ENCODE data around the gene TPST1. TPM values are rescaled to one million over a fixed set of nuclear protein-coding genes. Genes with fewer than 3 reads are reported as not detected.
"Not testable (repeated sequence)": the region's sequence is repeated elsewhere in the genome, so short reads cannot be mapped to it uniquely, and the experiment has no call there.

The TPST1 gene
- total RNA-seq, 4 donors from 2014 or later: 1.4 to 3.7 (median 3.0) TPM

- intact Hi-C loops (cut with DNase I; ENCODE audit: low total_unique reads) (no loop called here), in situ Hi-C loops (cut with MboI; ENCODE audit: low sequenced_read_pairs in 4 of 4) (no loop called here)
- Histone ChIP-seq H3K36me3 (peaks cover 0 to 27% of the 10 kb centered on the region in 2 donors), H3K27ac (no peak overlapping the region), H3K4me3 (no peak overlapping the region), H3K9me3 (no peaks in the 10 kb centered on the region), H3K4me1 (no peaks in the 10 kb centered on the region), H3K27me3 (no peaks in the 10 kb centered on the region)
- DNase-seq (no peak), ATAC-seq (no peak)
- no peak for TF ChIP-seq POLR2A (IDR thresholded peaks at IDR 0.05)
- no peak for TF ChIP-seq CTCF (IDR thresholded peaks at IDR 0.05 in 4 of 5, conservative IDR thresholded peaks at IDR 0.05 in 1 of 5)
Observed at GRCh38 chr7:66380272-66380888, 175.2 kb downstream of the TPST1 start.

GRCh38 chr7:66382182-66382923 is 177.2 kb downstream of the TPST1 start:
- H3K27ac ChIP-seq; H3K4me1 ChIP-seq; DNase-seq; H3K9me3 ChIP-seq; intact Hi-C loops (cut with DNase I; ENCODE audit: low total_unique reads); H3K27me3 ChIP-seq; H3K4me3 ChIP-seq; in situ Hi-C loops (cut with MboI; ENCODE audit: low sequenced_read_pairs in 4 of 4); ATAC-seq: not testable (repeated sequence)
- peaks cover 0 to 27% of the 10 kb centered on the region in 2 donors for H3K36me3 ChIP-seq

- H3K27me3 ChIP-seq; H3K27ac ChIP-seq; DNase-seq; ATAC-seq; H3K4me3 ChIP-seq; in situ Hi-C loops (cut with MboI; ENCODE audit: low sequenced_read_pairs in 4 of 4); H3K9me3 ChIP-seq; intact Hi-C loops (cut with DNase I; ENCODE audit: low total_unique reads); H3K4me1 ChIP-seq: not testable (repeated sequence)
- peaks cover 0 to 16% of the 10 kb centered on the region in 2 donors for H3K36me3 ChIP-seq
Observed at GRCh38 chr7:66385191-66385905, 180.2 kb downstream of the TPST1 start.

GRCh38 chr7:66395128-66395571 is 190.0 kb downstream of the TPST1 start:
- in situ Hi-C loops (cut with MboI; ENCODE audit: low sequenced_read_pairs in 4 of 4); H3K9me3 ChIP-seq; intact Hi-C loops (cut with DNase I; ENCODE audit: low total_unique reads); DNase-seq; H3K36me3 ChIP-seq; H3K4me3 ChIP-seq; H3K4me1 ChIP-seq; H3K27ac ChIP-seq; H3K27me3 ChIP-seq; ATAC-seq: not testable (repeated sequence)

GRCh38 chr7:66396052-66396451 is 190.9 kb downstream of the TPST1 start:
- H3K9me3 ChIP-seq; ATAC-seq; H3K4me1 ChIP-seq; H3K4me3 ChIP-seq; in situ Hi-C loops (cut with MboI; ENCODE audit: low sequenced_read_pairs in 4 of 4); intact Hi-C loops (cut with DNase I; ENCODE audit: low total_unique reads); H3K27me3 ChIP-seq; H3K36me3 ChIP-seq; H3K27ac ChIP-seq; DNase-seq: not testable (repeated sequence)

GRCh38 chr7:66398841-66399240 is 193.7 kb downstream of the TPST1 start:
- H3K36me3 ChIP-seq; in situ Hi-C loops (cut with MboI; ENCODE audit: low sequenced_read_pairs in 4 of 4); intact Hi-C loops (cut with DNase I; ENCODE audit: low total_unique reads); DNase-seq; ATAC-seq; H3K27ac ChIP-seq; H3K4me3 ChIP-seq; H3K4me1 ChIP-seq; H3K27me3 ChIP-seq; H3K9me3 ChIP-seq: not testable (repeated sequence)

GRCh38 chr7:66399566-66399965 is 194.4 kb downstream of the TPST1 start:
- TF ChIP-seq POLR2A (IDR thresholded peaks at IDR 0.05) (no peak), CTCF (IDR thresholded peaks at IDR 0.05 in 4 of 5, conservative IDR thresholded peaks at IDR 0.05 in 1 of 5) (no peak)
- H3K4me1 ChIP-seq: no peaks in the 10 kb centered on the region
- no peak overlapping the region for H3K27ac ChIP-seq
- intact Hi-C loops (cut with DNase I; ENCODE audit: low total_unique reads) (no loop called here), in situ Hi-C loops (cut with MboI; ENCODE audit: low sequenced_read_pairs in 4 of 4) (no loop called here)
- peaks cover 0 to 7% of the 10 kb centered on the region in 2 donors for H3K36me3 ChIP-seq
- no peak for DNase-seq
- H3K4me3 ChIP-seq: no peak overlapping the region
- no peak for ATAC-seq
- H3K27me3 ChIP-seq: no peaks in the 10 kb centered on the region
- H3K9me3 ChIP-seq: no peaks in the 10 kb centered on the region
